Suprapubic skin (tissue), 4 donors: ENCODE data around the gene UBQLN3. TPM values are rescaled to one million over a fixed set of nuclear protein-coding genes. Genes with fewer than 3 reads are reported as not detected.

ENCODE experiments used
- DNase-seq, 2 donors: peaks; one replicate each; pipeline ENCODE4 v3.0.0-alpha.2; 2019; ENCODE audit warnings: low spot score in 2 of 2
- H3K27ac ChIP-seq: fragments of 200-600 bp; sonication (generic); one replicate; pipeline ENCODE4 v1.5.1; 2019
- H3K27me3 ChIP-seq: fragments of 200-600 bp; sonication (generic); one replicate; pipeline ENCODE4 v1.5.1; 2019
- H3K36me3 ChIP-seq: fragments of 200-600 bp; sonication (generic); one replicate; pipeline ENCODE4 v1.5.1; 2019
- H3K4me1 ChIP-seq: fragments of 200-600 bp; sonication (generic); one replicate; pipeline ENCODE4 v1.5.1; 2019
- H3K4me3 ChIP-seq: fragments of 200-600 bp; sonication (generic); one replicate; pipeline ENCODE4 v1.5.1; 2019; ENCODE audit warnings: mild to moderate bottlenecking
- H3K9me3 ChIP-seq: fragments of 200-600 bp; sonication (generic); one replicate; pipeline ENCODE4 v1.5.1; 2019
- CTCF ChIP-seq, 2 donors: fragments of 200-600 bp in 1 of 2; fragments of 450-650 bp in 1 of 2; sonication (generic) in 1 of 2; IDR thresholded peaks; one replicate each; pipeline ENCODE4 v1.5.1; 2016 to 2019; ENCODE audit warnings: antibody characterized with exemption in 2 of 2, mild to moderate bottlenecking in 1 of 2, moderate library complexity in 1 of 2
- EP300 ChIP-seq: sonication (generic); formaldehyde crosslinking; IDR thresholded peaks from one replicate; pipeline ENCODE4 v1.6.1; 2017; ENCODE audit warnings: antibody characterized with exemption
- POLR2A ChIP-seq, 2 donors: fragments of 450-650 bp; IDR thresholded peaks; one replicate each; pipeline ENCODE4 v1.6.1; 2017; ENCODE audit warnings: antibody characterized with exemption in 2 of 2, mild to moderate bottlenecking in 2 of 2, moderate library complexity in 2 of 2
- POLR2AphosphoS5 ChIP-seq, 3 donors: sonication (generic); formaldehyde crosslinking; IDR thresholded peaks; one replicate each; pipeline ENCODE4 v1.6.1; 2017; ENCODE audit warnings: antibody characterized with exemption in 3 of 3
- WGBS: methylation state at CpG from one replicate; pipeline ENCODE4 v1.1.5; 2018; 5-methylcytosine and 5-hydroxymethylcytosine counted together
- total RNA-seq, 4 donors: library from RNA; depleted of rRNA; stranded (reverse); fragments of >200 nt; gene quantifications; one replicate each; pipeline ENCODE4 v1.1.0, GENCODE V29; 2016

UBQLN3 gene
- total RNA-seq, 4 donors from 2014 or later: 0.56 TPM; not detected in 3

GRCh38 chr11:5499671-5500070 lies 10.1 kb downstream of the UBQLN3 start:
- H3K27ac ChIP-seq: no peak overlapping the region
- 69% methylated on average over 2 of the region's 2 CpGs for WGBS
- no peaks in the 10 kb centered on the region for H3K36me3 ChIP-seq
- TF ChIP-seq EP300 (no peak), CTCF (IDR thresholded peaks at IDR 0.05) (no peak), POLR2AphosphoS5 (IDR thresholded peaks at IDR 0.05) (no peak), POLR2A (IDR thresholded peaks at IDR 0.05) (no peak)
- DNase-seq: no peak
- H3K4me1 ChIP-seq: no peaks in the 10 kb centered on the region
- H3K4me3 ChIP-seq: no peak overlapping the region
- no peaks in the 10 kb centered on the region for H3K27me3 ChIP-seq
- no peaks in the 10 kb centered on the region for H3K9me3 ChIP-seq

- Histone ChIP-seq H3K4me3 (no peak overlapping the region), H3K4me1 (no peaks in the 10 kb centered on the region), H3K27ac (no peak overlapping the region), H3K9me3 (no peaks in the 10 kb centered on the region), H3K27me3 (no peaks in the 10 kb centered on the region), H3K36me3 (no peaks in the 10 kb centered on the region)
- 54% methylated on average over 5 of the region's 5 CpGs for WGBS
- DNase-seq: no peak
- no peak for TF ChIP-seq EP300
- no peak for TF ChIP-seq POLR2AphosphoS5 (IDR thresholded peaks at IDR 0.05)
- no peak for TF ChIP-seq CTCF (IDR thresholded peaks at IDR 0.05)
- no peak for TF ChIP-seq POLR2A (IDR thresholded peaks at IDR 0.05)
Observed at GRCh38 chr11:5489576-5490357, 20.0 kb downstream of the UBQLN3 start.

- no peaks in the 10 kb centered on the region for H3K36me3 ChIP-seq
- H3K4me3 ChIP-seq: no peak overlapping the region
- 81% methylated on average over 4 of the region's 4 CpGs for WGBS
- H3K4me1 ChIP-seq: no peaks in the 10 kb centered on the region
- no peak for DNase-seq
- H3K27me3 ChIP-seq: no peaks in the 10 kb centered on the region
- H3K9me3 ChIP-seq: no peaks in the 10 kb centered on the region
- H3K27ac ChIP-seq: no peak overlapping the region
- no peak for TF ChIP-seq CTCF (IDR thresholded peaks at IDR 0.05)
- TF ChIP-seq POLR2AphosphoS5 (IDR thresholded peaks at IDR 0.05): no peak
- no peak for TF ChIP-seq POLR2A (IDR thresholded peaks at IDR 0.05)
- TF ChIP-seq EP300: no peak
Observed at GRCh38 chr11:5488798-5489399, 20.9 kb downstream of the UBQLN3 start.

- Histone ChIP-seq H3K4me3 (no peak within 1 kb of the TSS), H3K36me3 (no peaks in the 10 kb centered on the region), H3K27ac (no peak within 1 kb of the TSS), H3K4me1 (no peaks in the 10 kb centered on the region), H3K27me3 (no peaks in the 10 kb centered on the region), H3K9me3 (no peaks in the 10 kb centered on the region)
- no peak for DNase-seq
- TF ChIP-seq POLR2A (IDR thresholded peaks at IDR 0.05) (no peak), POLR2AphosphoS5 (IDR thresholded peaks at IDR 0.05) (no peak), CTCF (IDR thresholded peaks at IDR 0.05) (no peak), EP300 (no peak)
Observed at GRCh38 chr11:5488385-5488784, 21.4 kb downstream of the UBQLN3 start, which contains the start of gene OR52D1. OR52D1 (plus strand) TSS chr11:5488685; CDS start chr11:5488707, 22 bp downstream.

- H3K9me3 ChIP-seq: no peaks in the 10 kb centered on the region
- H3K4me1 ChIP-seq: no peaks in the 10 kb centered on the region
- no peaks in the 10 kb centered on the region for H3K27me3 ChIP-seq
- DNase-seq: no peak
- no peak overlapping the region for H3K27ac ChIP-seq
- H3K36me3 ChIP-seq: no peaks in the 10 kb centered on the region
- TF ChIP-seq CTCF (IDR thresholded peaks at IDR 0.05) (no peak), POLR2AphosphoS5 (IDR thresholded peaks at IDR 0.05) (no peak), POLR2A (IDR thresholded peaks at IDR 0.05) (no peak), EP300 (no peak)
- H3K4me3 ChIP-seq: no peak overlapping the region
- WGBS: 85% methylated on average over 3 of the region's 3 CpGs
Observed at GRCh38 chr11:5486421-5486820, 23.3 kb downstream of the UBQLN3 start.
